GM12878 (cell line): ENCODE data around the gene GRAMD1B.

Experiments used
- PRDM15 ChIP-seq: fragments of 450-650 bp; formaldehyde crosslinking; IDR thresholded peaks from 2 replicates; pipeline ENCODE4 v1.4.0; 2020; ENCODE audit warnings: mild to moderate bottlenecking, moderate library complexity
- USF1 ChIP-seq: IDR thresholded peaks from 2 replicates; pipeline ENCODE4 v1.6.1; 2011; ENCODE audit warnings: borderline replicate concordance, low read depth, mild to moderate bottlenecking, moderate library complexity, mixed read lengths, low read length; ENCODE audit not compliant: insufficient read depth; ENCODE audit errors: extremely low read length

- TF ChIP-seq PRDM15 = no peak
- TF ChIP-seq USF1 = no peak
Observed at GRCh38 chr11:123556633-123557032, 126.6 kb downstream of the GRAMD1B start.
